CD4-positive, CD25-positive, alpha-beta regulatory T cell (primary cell): ENCODE results near the gene TYW1. TPM values are rescaled to one million over a fixed set of nuclear protein-coding genes. Genes with fewer than 3 reads are reported as not detected.
"Not testable (repeated sequence)": the region's sequence is repeated elsewhere in the genome, so short reads cannot be mapped to it uniquely, and the experiment has no call there.

ENCODE experiments used
- ATAC-seq, 2 donors: fragments of 150-1000 bp; cut with Tn5 transposase; one replicate each; pipeline ENCODE4 v1.10.0; 2021; ENCODE audit warnings: low read depth in 2 of 2, moderate number of reproducible peaks in 2 of 2, moderate library complexity in 1 of 2
- DNase-seq, 3 donors: peaks; one replicate each; pipeline versions ENCODE4 v3.0.0 to v3.0.0-alpha.2; 2012 to 2022; ENCODE audit warnings: mixed read lengths in 1 of 3
- H3K27ac ChIP-seq: one replicate; pipeline ENCODE4 v1.7.0; 2013; ENCODE audit warnings: mild to moderate bottlenecking, low read length; ENCODE audit not compliant: insufficient read depth, poor library complexity, severe bottlenecking
- H3K27me3 ChIP-seq: one replicate; pipeline ENCODE4 v1.7.0; 2013; ENCODE audit warnings: low read length; ENCODE audit not compliant: control insufficient read depth, insufficient read depth
- H3K36me3 ChIP-seq: one replicate; pipeline ENCODE4 v1.7.0; 2013; ENCODE audit warnings: mild to moderate bottlenecking, low read length, moderate library complexity; ENCODE audit not compliant: control insufficient read depth, insufficient read depth
- H3K4me1 ChIP-seq: 2 replicates; pipeline ENCODE4 v1.7.0; 2013; ENCODE audit warnings: mild to moderate bottlenecking, low read length; ENCODE audit not compliant: insufficient read depth, control insufficient read depth, poor library complexity, severe bottlenecking
- H3K4me3 ChIP-seq: one replicate; pipeline ENCODE4 v1.7.0; 2013; ENCODE audit warnings: low read depth, mild to moderate bottlenecking, low read length, moderate library complexity
- H3K9me3 ChIP-seq, 2 experiments: 1 replicate in 1 of 2; 2 replicates in 1 of 2; pipeline ENCODE4 v1.7.0; 2013; ENCODE audit warnings: low read length in 2 of 2, mild to moderate bottlenecking in 1 of 2, moderate library complexity in 1 of 2; ENCODE audit not compliant: control insufficient read depth in 2 of 2
- H3K27ac Mint-ChIP-seq, 3 donors: one replicate each; pipeline ENCODE4 v1.8.0; 2020 to 2022; ENCODE audit warnings: mild to moderate bottlenecking in 3 of 3, mixed read lengths in 3 of 3, moderate library complexity in 2 of 3
- H3K27me3 Mint-ChIP-seq: one replicate; pipeline ENCODE4 v1.8.0; 2022; ENCODE audit warnings: mild to moderate bottlenecking, mixed read lengths
- H3K36me3 Mint-ChIP-seq: one replicate; pipeline ENCODE4 v1.8.0; 2020; ENCODE audit warnings: mixed read lengths
- H3K4me1 Mint-ChIP-seq, 4 donors: one replicate each; pipeline ENCODE4 v1.8.0; 2020 to 2022; ENCODE audit warnings: mixed read lengths in 4 of 4, mild to moderate bottlenecking in 1 of 4
- H3K4me3 Mint-ChIP-seq, 4 donors: one replicate each; pipeline ENCODE4 v1.8.0; 2020 to 2022; ENCODE audit warnings: mild to moderate bottlenecking in 4 of 4, mixed read lengths in 4 of 4, moderate library complexity in 3 of 4
- H3K9me3 Mint-ChIP-seq, 7 donors: one replicate each; pipeline ENCODE4 v1.8.0; 2020 to 2022; ENCODE audit warnings: mixed read lengths in 7 of 7, mild to moderate bottlenecking in 3 of 7, moderate library complexity in 2 of 7
- polyA plus RNA-seq, 4 donors: library from polyadenylated mRNA; unstranded; fragments of 300-500 nt; fragmentation: Illumina TruSeq; gene quantifications; one replicate each; pipeline ENCODE4 v1.2.3, GENCODE V29; 2021
- total RNA-seq: library from RNA; stranded (reverse); gene quantifications from one replicate; pipeline ENCODE4 v1.2.3, GENCODE V29; 2022

Gene TYW1
- total and polyA plus RNA-seq, 5 donors from 2014 or later = 17.8 to 26.0 (median 19.8) TPM

DNA sequence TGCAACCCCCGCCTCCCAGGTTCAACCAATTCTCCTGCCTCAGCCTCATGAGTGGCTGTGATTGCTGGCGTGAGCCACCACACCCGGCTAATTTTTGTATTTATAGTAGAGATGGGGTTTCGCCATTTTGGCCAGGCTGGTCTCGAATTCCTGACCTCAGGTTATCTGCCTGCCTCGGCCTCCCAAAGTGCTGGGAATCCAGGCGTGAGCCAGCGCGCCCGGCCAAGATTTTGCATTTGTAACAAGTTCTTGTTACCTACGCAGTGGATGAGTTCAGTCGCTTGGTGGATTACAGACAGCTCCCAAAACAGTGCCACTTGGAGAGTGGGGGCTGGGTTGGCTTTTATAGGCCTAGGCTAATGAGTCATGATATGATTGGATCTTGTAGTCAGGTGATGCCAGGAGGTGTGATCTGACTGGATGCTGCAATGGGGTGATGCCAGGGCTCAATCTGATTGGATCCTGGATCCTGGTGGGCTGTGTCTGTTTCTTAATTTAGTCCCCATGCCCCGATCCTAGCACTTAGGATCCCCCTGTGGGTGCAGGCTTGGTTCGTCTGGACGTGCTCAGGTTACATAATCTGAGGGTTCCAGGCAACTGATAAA is 21.5 kb upstream of the TYW1 start:
- Mint-ChIP-seq H3K27me3 (no peaks in the 10 kb centered on the region), H3K9me3 (peaks cover 0 to 9% (median 2%) of the 10 kb centered on the region in 7 donors), H3K27ac (no peak overlapping the region), H3K4me1 (no peaks in the 10 kb centered on the region), H3K4me3 (no peak overlapping the region), H3K36me3 (peaks cover under 1% of the 10 kb centered on the region)
- Histone ChIP-seq H3K27ac (no peak overlapping the region), H3K4me3 (no peak overlapping the region), H3K4me1 (no peaks in the 10 kb centered on the region), H3K27me3 (no peaks in the 10 kb centered on the region), H3K9me3 (peaks cover 0 to 4% of the 10 kb centered on the region in 2 experiments), H3K36me3 (no peaks in the 10 kb centered on the region)
- ATAC-seq (no peak), DNase-seq (no peak)

DNA sequence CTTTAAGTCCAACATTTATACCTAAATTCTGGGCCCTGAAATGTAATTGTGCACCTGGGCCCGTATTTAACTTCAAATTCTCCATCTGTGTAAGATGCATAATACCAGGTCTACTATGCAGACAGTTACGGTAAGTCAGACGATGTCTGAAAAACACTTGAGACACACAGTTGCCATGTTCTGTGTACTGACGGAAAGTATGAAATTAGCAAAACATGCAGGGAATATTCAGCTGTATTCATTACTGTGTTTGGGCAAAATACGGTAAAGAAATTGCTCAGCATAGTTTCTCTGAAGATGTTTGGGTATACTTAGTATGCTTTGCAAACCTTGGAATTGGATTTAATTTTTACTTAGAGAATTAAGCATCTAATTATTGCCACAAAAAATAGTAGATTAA is 18.3 kb upstream of the TYW1 start:
- H3K9me3 Mint-ChIP-seq = peaks cover 0 to 18% (median 6%) of the 10 kb centered on the region in 7 donors
- H3K27me3 Mint-ChIP-seq, ATAC-seq, H3K27ac Mint-ChIP-seq, H3K4me3 ChIP-seq, H3K36me3 Mint-ChIP-seq, H3K4me1 ChIP-seq, H3K27ac ChIP-seq, H3K4me3 Mint-ChIP-seq, DNase-seq, H3K36me3 ChIP-seq, H3K4me1 Mint-ChIP-seq, H3K27me3 ChIP-seq: not testable (repeated sequence)
- peaks cover 0 to 12% of the 10 kb centered on the region in 2 experiments for H3K9me3 ChIP-seq

DNA sequence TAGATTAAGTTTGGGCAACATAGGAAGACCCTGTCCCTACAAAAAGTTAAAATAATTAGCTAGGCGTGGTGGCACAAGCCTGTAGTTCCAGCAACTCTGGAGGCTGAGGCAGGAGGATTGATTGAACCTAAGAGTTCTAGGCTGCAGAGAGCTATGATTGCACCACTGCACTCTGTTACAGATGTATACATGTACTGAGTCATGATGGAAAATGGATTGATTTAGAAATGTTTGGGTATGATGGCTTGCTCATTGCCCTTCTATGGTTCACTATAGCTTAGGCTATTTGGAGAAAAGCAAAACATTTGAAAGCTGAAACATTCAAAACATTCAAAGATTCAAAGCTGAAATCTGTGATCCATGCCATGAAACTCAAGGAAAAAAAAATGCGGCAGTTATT is 17.6 kb upstream of the TYW1 start:
- not testable (repeated sequence) for H3K4me3 ChIP-seq, H3K4me1 ChIP-seq, H3K36me3 Mint-ChIP-seq, H3K4me3 Mint-ChIP-seq, H3K27me3 ChIP-seq, H3K27ac ChIP-seq, ATAC-seq, H3K36me3 ChIP-seq, H3K4me1 Mint-ChIP-seq, DNase-seq, H3K27me3 Mint-ChIP-seq, H3K27ac Mint-ChIP-seq
- peaks cover 0 to 12% of the 10 kb centered on the region in 2 experiments for H3K9me3 ChIP-seq
- H3K9me3 Mint-ChIP-seq = peaks cover 0 to 18% (median 6%) of the 10 kb centered on the region in 7 donors

DNA sequence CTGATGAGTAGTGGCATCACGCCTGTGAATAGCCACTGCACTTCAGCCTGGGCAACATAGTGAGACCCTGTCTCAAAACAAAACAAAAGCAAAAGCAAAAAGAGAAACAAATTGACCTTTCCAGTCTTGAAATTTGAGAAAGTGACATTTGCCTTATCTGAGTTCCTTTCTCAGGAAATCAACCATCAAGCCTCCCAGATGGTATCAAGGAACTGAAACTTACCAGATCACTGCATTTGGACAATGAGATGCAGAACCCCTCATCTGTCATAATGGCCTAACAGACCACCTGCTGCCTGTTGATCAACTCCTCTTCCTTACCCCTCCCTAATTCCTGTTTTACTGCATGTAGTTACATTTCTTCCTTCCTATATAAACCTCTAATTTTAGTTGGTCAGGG is 16.3 kb upstream of the TYW1 start:
- not testable (repeated sequence) for H3K27ac Mint-ChIP-seq, H3K4me1 Mint-ChIP-seq, H3K4me1 ChIP-seq, DNase-seq, H3K27me3 Mint-ChIP-seq, ATAC-seq, H3K27ac ChIP-seq, H3K36me3 ChIP-seq, H3K36me3 Mint-ChIP-seq, H3K27me3 ChIP-seq, H3K4me3 ChIP-seq
- peak overlapping the region in 1 of 4 donors; percentile 76 for H3K4me3 Mint-ChIP-seq
- H3K9me3 Mint-ChIP-seq = peaks cover 0 to 18% (median 6%) of the 10 kb centered on the region in 7 donors
- H3K9me3 ChIP-seq = peaks cover 0 to 12% of the 10 kb centered on the region in 2 experiments

DNA sequence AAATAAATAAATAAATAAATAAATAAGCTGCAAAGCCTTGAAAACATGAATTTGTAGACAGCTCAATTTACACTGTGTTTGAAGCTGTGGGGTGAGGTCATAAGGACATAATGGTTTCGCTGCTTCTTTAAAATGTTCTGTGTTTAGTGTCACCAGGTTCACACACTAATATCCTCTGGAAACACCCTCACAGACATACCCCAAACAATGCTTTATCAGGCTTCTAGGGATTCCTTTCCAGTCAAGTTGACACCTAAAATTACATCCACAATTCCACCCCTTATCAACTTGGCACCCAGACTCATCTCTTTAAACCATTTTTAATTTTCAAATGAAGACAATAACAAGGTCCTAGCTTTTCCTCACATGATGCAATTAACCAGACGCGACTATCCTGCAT is 7.1 kb upstream of the TYW1 start:
- peaks cover 32% of the 10 kb centered on the region for H3K36me3 ChIP-seq
- not testable (repeated sequence) for DNase-seq, H3K4me3 ChIP-seq, H3K27me3 Mint-ChIP-seq, H3K9me3 Mint-ChIP-seq, H3K27me3 ChIP-seq, H3K4me3 Mint-ChIP-seq, H3K9me3 ChIP-seq, H3K27ac Mint-ChIP-seq, H3K4me1 ChIP-seq, H3K27ac ChIP-seq, ATAC-seq
- peaks cover 26% of the 10 kb centered on the region for H3K36me3 Mint-ChIP-seq
- peaks cover 8 to 28% (median 11%) of the 10 kb centered on the region in 4 donors for H3K4me1 Mint-ChIP-seq

DNA sequence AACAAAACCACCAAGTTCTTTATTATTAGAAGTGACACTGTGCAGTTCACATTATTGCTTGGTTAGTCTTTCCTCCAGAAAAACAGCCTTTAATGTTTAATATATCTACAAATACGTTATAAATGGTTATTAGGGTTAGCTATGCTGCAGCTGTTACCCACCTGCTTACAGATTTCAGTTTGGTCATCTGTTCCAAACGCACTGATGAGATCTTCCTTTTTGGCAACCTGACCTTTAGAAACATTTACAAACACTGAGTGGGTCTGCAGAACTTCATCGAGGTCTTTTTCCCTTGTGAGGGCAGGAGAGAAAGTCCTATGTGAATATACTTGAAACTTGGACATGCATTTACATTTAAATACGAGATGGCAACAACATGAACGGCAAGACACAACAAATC is 2.6 kb upstream of the TYW1 start:
- H3K36me3 Mint-ChIP-seq = peaks cover 18% of the 10 kb centered on the region
- not testable (repeated sequence) for H3K27me3 Mint-ChIP-seq, H3K9me3 ChIP-seq, H3K27me3 ChIP-seq, DNase-seq, H3K9me3 Mint-ChIP-seq, ATAC-seq
- Histone ChIP-seq H3K27ac (peak overlapping the region; percentile 98), H3K4me3 (peak overlapping the region; percentile 92), H3K4me1 (peaks cover 11% of the 10 kb centered on the region), H3K36me3 (peaks cover 15% of the 10 kb centered on the region)
- peak overlapping the region; percentile 94 to 100 (median 98) for H3K4me3 Mint-ChIP-seq
- peak overlapping the region in 2 of 3 donors; percentile 99 for H3K27ac Mint-ChIP-seq
- H3K4me1 Mint-ChIP-seq = peaks cover 0 to 42% (median 17%) of the 10 kb centered on the region in 4 donors

DNA sequence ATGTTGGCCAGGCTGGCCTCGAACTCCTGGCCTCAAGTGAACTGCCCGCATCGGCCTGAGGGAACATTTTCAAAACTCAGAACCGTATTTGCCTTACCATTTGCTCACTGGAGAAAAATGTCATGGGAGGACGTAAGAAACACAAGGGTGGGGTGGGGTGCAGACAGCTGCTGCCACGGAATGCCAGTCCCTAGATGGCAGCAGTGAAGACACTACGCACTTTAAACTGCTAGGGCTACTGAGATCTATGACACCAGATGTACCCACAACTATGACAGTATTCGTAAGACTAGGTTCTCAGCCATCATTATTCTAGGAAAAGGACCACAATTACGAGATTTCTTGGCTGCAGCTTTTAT is 2.0 kb upstream of the TYW1 start:
- ATAC-seq (peak; percentile 57 to 60), DNase-seq (peak; percentile 32 to 82 (median 75))
- H3K27me3 Mint-ChIP-seq, H3K9me3 ChIP-seq, H3K9me3 Mint-ChIP-seq, H3K27me3 ChIP-seq: not testable (repeated sequence)
- peak overlapping the region; percentile 98 for H3K27ac ChIP-seq
- peaks cover 14% of the 10 kb centered on the region for H3K36me3 ChIP-seq
- H3K36me3 Mint-ChIP-seq = peaks cover 18% of the 10 kb centered on the region
- peaks cover 0 to 43% (median 17%) of the 10 kb centered on the region in 4 donors for H3K4me1 Mint-ChIP-seq
- H3K4me1 ChIP-seq = peaks cover 11% of the 10 kb centered on the region
- H3K27ac Mint-ChIP-seq = peak overlapping the region; percentile 99 to 100 (median 99)
- H3K4me3 ChIP-seq = peak overlapping the region; percentile 92
- peak overlapping the region; percentile 94 to 100 (median 98) for H3K4me3 Mint-ChIP-seq
